HEK293 (cell line): ENCODE results near the gene PLGRKT.
"Not testable (repeated sequence)": the region's sequence is repeated elsewhere in the genome, so short reads cannot be mapped to it uniquely, and the experiment has no call there.

ENCODE experiments used
- IKZF3 ChIP-seq: fragments of 450-650 bp; IDR thresholded peaks from 2 replicates; pipeline ENCODE4 v1.5.0; 2018; ENCODE audit warnings: missing biosample characterization, mild to moderate bottlenecking, missing genetic modification characterization, moderate library complexity
- KLF16 ChIP-seq: fragments of 450-650 bp; formaldehyde crosslinking; IDR thresholded peaks from 2 replicates; pipeline ENCODE4 v1.5.1; 2017; ENCODE audit warnings: missing biosample characterization, missing genetic modification characterization
- SP2 ChIP-seq: fragments of 450-650 bp; formaldehyde crosslinking; IDR thresholded peaks from 2 replicates; pipeline ENCODE4 v1.5.1; 2016; ENCODE audit warnings: missing biosample characterization, missing genetic modification characterization
- YY1 ChIP-seq: fragments of 450-650 bp; formaldehyde crosslinking; IDR thresholded peaks from 2 replicates; pipeline ENCODE4 v1.5.1; 2018; ENCODE audit warnings: missing biosample characterization, missing genetic modification characterization
- ZNF274 ChIP-seq, 2 experiments: fragments of 200-500 bp in 1 of 2; fragments of 450-650 bp in 1 of 2; sonication (Bioruptor generic) in 1 of 2; formaldehyde crosslinking in 1 of 2; IDR thresholded peaks; 2 replicates each; pipeline versions ENCODE4 v1.5.1 to v1.6.1; 2014 to 2016; ENCODE audit warnings: borderline replicate concordance in 1 of 2, inconsistent platforms in 1 of 2, low read length in 1 of 2, missing biosample characterization in 1 of 2, missing genetic modification characterization in 1 of 2
- ZNF558 ChIP-seq: fragments of 450-650 bp; formaldehyde crosslinking; IDR thresholded peaks from 2 replicates; pipeline ENCODE4 v1.5.1; 2016; ENCODE audit warnings: missing biosample characterization, missing genetic modification characterization
- TF ChIP-seq, protein P1 (sequence below): fragments of 450-650 bp; formaldehyde crosslinking; IDR thresholded peaks from 2 replicates; pipeline ENCODE4 v1.5.1; 2016; ENCODE audit warnings: missing biosample characterization, missing genetic modification characterization
- TF ChIP-seq, protein P2 (sequence below): fragments of 450-650 bp; formaldehyde crosslinking; IDR thresholded peaks from 2 replicates; pipeline ENCODE4 v1.5.1; 2016; ENCODE audit warnings: missing biosample characterization, missing genetic modification characterization
- TF ChIP-seq, protein P3 (sequence below): fragments of 450-650 bp; formaldehyde crosslinking; IDR thresholded peaks from 2 replicates; pipeline ENCODE4 v1.5.1; 2016; ENCODE audit warnings: missing biosample characterization, missing genetic modification characterization, borderline replicate concordance
- TF ChIP-seq, protein P4 (sequence below): fragments of 450-650 bp; formaldehyde crosslinking; IDR thresholded peaks from 2 replicates; pipeline ENCODE4 v1.5.1; 2016; ENCODE audit warnings: missing biosample characterization, missing genetic modification characterization, low read depth

DNA sequence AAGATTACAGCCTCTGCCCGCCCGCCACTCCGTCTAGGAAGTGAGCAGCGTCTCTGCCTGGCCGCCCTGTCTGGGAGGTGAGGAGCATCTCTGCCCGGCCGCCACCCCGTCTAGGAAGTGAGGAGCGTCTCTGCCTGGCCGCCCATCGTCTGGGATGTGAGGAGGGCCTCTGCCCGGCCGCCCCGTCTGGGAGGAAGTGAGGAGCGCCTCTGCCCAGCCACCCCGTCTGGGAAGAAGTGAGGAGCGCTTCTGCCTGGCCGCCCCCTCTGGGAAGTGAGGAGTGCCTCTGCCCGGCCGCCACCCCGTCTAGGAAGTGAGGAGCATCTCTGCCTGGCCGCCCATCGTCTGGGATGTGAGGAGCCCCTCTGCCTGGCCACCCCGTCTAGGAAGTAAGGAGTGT is 4.8 kb downstream of the PLGRKT start:
- TF ChIP-seq, protein P1, sequence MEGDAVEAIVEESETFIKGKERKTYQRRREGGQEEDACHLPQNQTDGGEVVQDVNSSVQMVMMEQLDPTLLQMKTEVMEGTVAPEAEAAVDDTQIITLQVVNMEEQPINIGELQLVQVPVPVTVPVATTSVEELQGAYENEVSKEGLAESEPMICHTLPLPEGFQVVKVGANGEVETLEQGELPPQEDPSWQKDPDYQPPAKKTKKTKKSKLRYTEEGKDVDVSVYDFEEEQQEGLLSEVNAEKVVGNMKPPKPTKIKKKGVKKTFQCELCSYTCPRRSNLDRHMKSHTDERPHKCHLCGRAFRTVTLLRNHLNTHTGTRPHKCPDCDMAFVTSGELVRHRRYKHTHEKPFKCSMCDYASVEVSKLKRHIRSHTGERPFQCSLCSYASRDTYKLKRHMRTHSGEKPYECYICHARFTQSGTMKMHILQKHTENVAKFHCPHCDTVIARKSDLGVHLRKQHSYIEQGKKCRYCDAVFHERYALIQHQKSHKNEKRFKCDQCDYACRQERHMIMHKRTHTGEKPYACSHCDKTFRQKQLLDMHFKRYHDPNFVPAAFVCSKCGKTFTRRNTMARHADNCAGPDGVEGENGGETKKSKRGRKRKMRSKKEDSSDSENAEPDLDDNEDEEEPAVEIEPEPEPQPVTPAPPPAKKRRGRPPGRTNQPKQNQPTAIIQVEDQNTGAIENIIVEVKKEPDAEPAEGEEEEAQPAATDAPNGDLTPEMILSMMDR (tag by site-specific recombination): not testable (repeated sequence)
- TF ChIP-seq KLF16 (tag by site-specific recombination); YY1; ZNF274 (IDR thresholded peaks at IDR 0.05; ENCODE audit: low read length); ZNF274 (tag by site-specific recombination; IDR thresholded peaks at IDR 0.05; ENCODE audit: borderline replicate concordance); IKZF3 (tag by site-specific recombination); SP2; ZNF558 (tag by site-specific recombination): not testable (repeated sequence)
- TF ChIP-seq, protein P2, sequence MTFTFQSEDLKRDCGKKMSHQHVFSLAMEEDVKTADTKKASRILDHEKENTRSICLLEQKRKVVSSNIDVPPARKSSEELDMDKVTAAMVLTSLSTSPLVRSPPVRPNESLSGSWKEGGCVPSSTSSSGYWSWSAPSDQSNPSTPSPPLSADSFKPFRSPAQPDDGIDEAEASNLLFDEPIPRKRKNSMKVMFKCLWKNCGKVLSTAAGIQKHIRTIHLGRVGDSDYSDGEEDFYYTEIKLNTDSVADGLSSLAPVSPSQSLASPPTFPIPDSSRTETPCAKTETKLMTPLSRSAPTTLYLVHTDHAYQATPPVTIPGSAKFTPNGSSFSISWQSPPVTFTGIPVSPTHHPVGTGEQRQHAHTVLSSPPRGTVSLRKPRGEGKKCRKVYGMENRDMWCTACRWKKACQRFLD (tag by site-specific recombination): not testable (repeated sequence)
- TF ChIP-seq, protein P3, sequence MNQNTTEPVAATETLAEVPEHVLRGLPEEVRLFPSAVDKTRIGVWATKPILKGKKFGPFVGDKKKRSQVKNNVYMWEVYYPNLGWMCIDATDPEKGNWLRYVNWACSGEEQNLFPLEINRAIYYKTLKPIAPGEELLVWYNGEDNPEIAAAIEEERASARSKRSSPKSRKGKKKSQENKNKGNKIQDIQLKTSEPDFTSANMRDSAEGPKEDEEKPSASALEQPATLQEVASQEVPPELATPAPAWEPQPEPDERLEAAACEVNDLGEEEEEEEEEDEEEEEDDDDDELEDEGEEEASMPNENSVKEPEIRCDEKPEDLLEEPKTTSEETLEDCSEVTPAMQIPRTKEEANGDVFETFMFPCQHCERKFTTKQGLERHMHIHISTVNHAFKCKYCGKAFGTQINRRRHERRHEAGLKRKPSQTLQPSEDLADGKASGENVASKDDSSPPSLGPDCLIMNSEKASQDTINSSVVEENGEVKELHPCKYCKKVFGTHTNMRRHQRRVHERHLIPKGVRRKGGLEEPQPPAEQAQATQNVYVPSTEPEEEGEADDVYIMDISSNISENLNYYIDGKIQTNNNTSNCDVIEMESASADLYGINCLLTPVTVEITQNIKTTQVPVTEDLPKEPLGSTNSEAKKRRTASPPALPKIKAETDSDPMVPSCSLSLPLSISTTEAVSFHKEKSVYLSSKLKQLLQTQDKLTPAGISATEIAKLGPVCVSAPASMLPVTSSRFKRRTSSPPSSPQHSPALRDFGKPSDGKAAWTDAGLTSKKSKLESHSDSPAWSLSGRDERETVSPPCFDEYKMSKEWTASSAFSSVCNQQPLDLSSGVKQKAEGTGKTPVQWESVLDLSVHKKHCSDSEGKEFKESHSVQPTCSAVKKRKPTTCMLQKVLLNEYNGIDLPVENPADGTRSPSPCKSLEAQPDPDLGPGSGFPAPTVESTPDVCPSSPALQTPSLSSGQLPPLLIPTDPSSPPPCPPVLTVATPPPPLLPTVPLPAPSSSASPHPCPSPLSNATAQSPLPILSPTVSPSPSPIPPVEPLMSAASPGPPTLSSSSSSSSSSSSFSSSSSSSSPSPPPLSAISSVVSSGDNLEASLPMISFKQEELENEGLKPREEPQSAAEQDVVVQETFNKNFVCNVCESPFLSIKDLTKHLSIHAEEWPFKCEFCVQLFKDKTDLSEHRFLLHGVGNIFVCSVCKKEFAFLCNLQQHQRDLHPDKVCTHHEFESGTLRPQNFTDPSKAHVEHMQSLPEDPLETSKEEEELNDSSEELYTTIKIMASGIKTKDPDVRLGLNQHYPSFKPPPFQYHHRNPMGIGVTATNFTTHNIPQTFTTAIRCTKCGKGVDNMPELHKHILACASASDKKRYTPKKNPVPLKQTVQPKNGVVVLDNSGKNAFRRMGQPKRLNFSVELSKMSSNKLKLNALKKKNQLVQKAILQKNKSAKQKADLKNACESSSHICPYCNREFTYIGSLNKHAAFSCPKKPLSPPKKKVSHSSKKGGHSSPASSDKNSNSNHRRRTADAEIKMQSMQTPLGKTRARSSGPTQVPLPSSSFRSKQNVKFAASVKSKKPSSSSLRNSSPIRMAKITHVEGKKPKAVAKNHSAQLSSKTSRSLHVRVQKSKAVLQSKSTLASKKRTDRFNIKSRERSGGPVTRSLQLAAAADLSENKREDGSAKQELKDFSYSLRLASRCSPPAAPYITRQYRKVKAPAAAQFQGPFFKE: not testable (repeated sequence)
- TF ChIP-seq, protein P4, sequence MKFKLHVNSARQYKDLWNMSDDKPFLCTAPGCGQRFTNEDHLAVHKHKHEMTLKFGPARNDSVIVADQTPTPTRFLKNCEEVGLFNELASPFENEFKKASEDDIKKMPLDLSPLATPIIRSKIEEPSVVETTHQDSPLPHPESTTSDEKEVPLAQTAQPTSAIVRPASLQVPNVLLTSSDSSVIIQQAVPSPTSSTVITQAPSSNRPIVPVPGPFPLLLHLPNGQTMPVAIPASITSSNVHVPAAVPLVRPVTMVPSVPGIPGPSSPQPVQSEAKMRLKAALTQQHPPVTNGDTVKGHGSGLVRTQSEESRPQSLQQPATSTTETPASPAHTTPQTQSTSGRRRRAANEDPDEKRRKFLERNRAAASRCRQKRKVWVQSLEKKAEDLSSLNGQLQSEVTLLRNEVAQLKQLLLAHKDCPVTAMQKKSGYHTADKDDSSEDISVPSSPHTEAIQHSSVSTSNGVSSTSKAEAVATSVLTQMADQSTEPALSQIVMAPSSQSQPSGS: not testable (repeated sequence)
